ENCODE data around the gene DUSP9. TPM values are rescaled to one million over a fixed set of nuclear protein-coding genes. Genes with fewer than 3 reads are reported as not detected.
"Not testable (repeated sequence)": the region's sequence is repeated elsewhere in the genome, so short reads cannot be mapped to it uniquely, and the experiment has no call there.

DUSP9 gene
- 0.19 and 0.24 TPM in 2 replicates for total RNA-seq

- intact Hi-C loops (cut with micrococcal nuclease), result loop anchor here (2.0 to 5.0 kb wide), 2 partner anchors 16 to 39 kb away; no protein-coding TSS in a partner anchor
- H3K4me1 Mint-ChIP-seq, result peaks cover 6% of the 10 kb centered on the region
- no peaks in the 10 kb centered on the region for H3K9me3 Mint-ChIP-seq
- no peaks in the 10 kb centered on the region for H3K36me3 Mint-ChIP-seq (ENCODE audit: low read depth)
- H3K4me3 Mint-ChIP-seq, result peak within 1 kb of the TSS; percentile 19
- peak; percentile 58 for DNase-seq
- no peak within 1 kb of the TSS for H3K27ac Mint-ChIP-seq
- peaks cover 36% of the 10 kb centered on the region for H3K27me3 Mint-ChIP-seq
Observed at GRCh38 chrX:153646620-153647373, at the start of gene DUSP9. Gene DUSP9 (plus strand): TSS chrX:153647203. CDS start chrX:153647954, 751 bp downstream.

GRCh38 chrX:153598541-153599191, 48.3 kb upstream of the DUSP9 start, which contains the start of gene CCNQ:
Gene CCNQ (minus strand): TSS chrX:153599139. CDS start chrX:153599073, 66 bp downstream.
- DNase-seq, result peak; percentile 76
- intact Hi-C loops (cut with micrococcal nuclease), result loop anchor here (1.0 to 2.0 kb wide), 3 partner anchors 16 to 128 kb away; partner anchors contain the start of genes ABCD1, BCAP31 and HAUS7
- Mint-ChIP-seq H3K36me3 (ENCODE audit: low read depth) (peaks cover 2% of the 10 kb centered on the region), H3K27me3 (no peaks in the 10 kb centered on the region), H3K4me3 (peak within 1 kb of the TSS; percentile 88), H3K27ac (peak within 1 kb of the TSS; percentile 73), H3K4me1 (peaks cover 22% of the 10 kb centered on the region), H3K9me3 (no peaks in the 10 kb centered on the region)

- H3K27ac Mint-ChIP-seq, result peak overlapping the region; percentile 73
- DNase-seq, result peak; percentile 97
- H3K27me3 Mint-ChIP-seq, result no peaks in the 10 kb centered on the region
- intact Hi-C loops (cut with micrococcal nuclease), result loop anchor here (1.0 to 2.0 kb wide), 3 partner anchors 17 to 129 kb away; partner anchors contain the start of genes ABCD1, BCAP31 and HAUS7
- peaks cover 2% of the 10 kb centered on the region for H3K36me3 Mint-ChIP-seq (ENCODE audit: low read depth)
- H3K4me1 Mint-ChIP-seq, result peaks cover 25% of the 10 kb centered on the region
- no peaks in the 10 kb centered on the region for H3K9me3 Mint-ChIP-seq
- peak overlapping the region; percentile 87 for H3K4me3 Mint-ChIP-seq
Observed at GRCh38 chrX:153599192-153600031, 47.6 kb upstream of the DUSP9 start.

GRCh38 chrX:153600032-153600373, 47.0 kb upstream of the DUSP9 start:
- peak; percentile 72 for DNase-seq
- H3K4me1 Mint-ChIP-seq, result peaks cover 28% of the 10 kb centered on the region
- intact Hi-C loops (cut with micrococcal nuclease), result no loop called here

GRCh38 chrX:153600921-153601320, 46.1 kb upstream of the DUSP9 start:
- Mint-ChIP-seq H3K4me1 (peaks cover 28% of the 10 kb centered on the region), H3K27ac (no peak overlapping the region), H3K36me3 (ENCODE audit: low read depth) (peaks cover 2% of the 10 kb centered on the region), H3K9me3 (no peaks in the 10 kb centered on the region), H3K27me3 (no peaks in the 10 kb centered on the region), H3K4me3 (peak overlapping the region; percentile 87)
- intact Hi-C loops (cut with micrococcal nuclease), result no loop called here
- no peak for DNase-seq

More at GRCh38 chrX:153600032-153600373, 47.0 kb upstream of the DUSP9 start:
- peak overlapping the region; percentile 73 for H3K27ac Mint-ChIP-seq
- no peaks in the 10 kb centered on the region for H3K27me3 Mint-ChIP-seq
- no peaks in the 10 kb centered on the region for H3K9me3 Mint-ChIP-seq
- H3K36me3 Mint-ChIP-seq (ENCODE audit: low read depth), result peaks cover 2% of the 10 kb centered on the region
- H3K4me3 Mint-ChIP-seq, result peak overlapping the region; percentile 87

GRCh38 chrX:153601511-153602110, 45.4 kb upstream of the DUSP9 start:
- peaks cover 28% of the 10 kb centered on the region for H3K4me1 Mint-ChIP-seq
- no peak for DNase-seq

GRCh38 chrX:153602601-153603000, 44.4 kb upstream of the DUSP9 start:
- intact Hi-C loops (cut with micrococcal nuclease), result no loop called here
- Mint-ChIP-seq H3K4me1 (peaks cover 22% of the 10 kb centered on the region), H3K27me3 (peaks cover 5% of the 10 kb centered on the region), H3K27ac (no peak overlapping the region), H3K36me3 (ENCODE audit: low read depth) (no peaks in the 10 kb centered on the region), H3K9me3 (no peaks in the 10 kb centered on the region), H3K4me3 (no peak overlapping the region)
- no peak for DNase-seq

More at GRCh38 chrX:153601511-153602110, 45.4 kb upstream of the DUSP9 start:
- Mint-ChIP-seq H3K4me3 (no peak overlapping the region), H3K27me3 (no peaks in the 10 kb centered on the region), H3K36me3 (ENCODE audit: low read depth) (peaks cover 2% of the 10 kb centered on the region), H3K9me3 (no peaks in the 10 kb centered on the region), H3K27ac (no peak overlapping the region)
- intact Hi-C loops (cut with micrococcal nuclease), result no loop called here

- H3K36me3 Mint-ChIP-seq (ENCODE audit: low read depth), result no peaks in the 10 kb centered on the region
- H3K27me3 Mint-ChIP-seq, result peaks cover 5% of the 10 kb centered on the region
- no peak for DNase-seq
- intact Hi-C loops (cut with micrococcal nuclease), result no loop called here
- H3K27ac Mint-ChIP-seq, result no peak overlapping the region
- H3K4me3 Mint-ChIP-seq, result no peak overlapping the region
- H3K4me1 Mint-ChIP-seq, result peaks cover 19% of the 10 kb centered on the region
- no peaks in the 10 kb centered on the region for H3K9me3 Mint-ChIP-seq
Observed at GRCh38 chrX:153603131-153603656, 43.8 kb upstream of the DUSP9 start.

- not testable (repeated sequence) for H3K36me3 Mint-ChIP-seq (ENCODE audit: low read depth); H3K27me3 Mint-ChIP-seq; H3K27ac Mint-ChIP-seq; H3K4me3 Mint-ChIP-seq; DNase-seq; H3K9me3 Mint-ChIP-seq
- peaks cover 21% of the 10 kb centered on the region for H3K4me1 Mint-ChIP-seq
- intact Hi-C loops (cut with micrococcal nuclease), result loop anchor here (5.0 kb wide), 1 partner anchor 42 kb away; the partner anchor contains the start of gene DUSP9
Observed at GRCh38 chrX:153604666-153605380, 42.2 kb upstream of the DUSP9 start.

GRCh38 chrX:153606503-153606902, 40.5 kb upstream of the DUSP9 start:
- Mint-ChIP-seq H3K4me3 (no peak overlapping the region), H3K9me3 (no peaks in the 10 kb centered on the region), H3K27ac (no peak overlapping the region), H3K36me3 (ENCODE audit: low read depth) (no peaks in the 10 kb centered on the region), H3K27me3 (peaks cover 5% of the 10 kb centered on the region), H3K4me1 (peaks cover 12% of the 10 kb centered on the region)
- intact Hi-C loops (cut with micrococcal nuclease), result loop anchor here (5.0 kb wide), 1 partner anchor 41 kb away; the partner anchor contains the start of gene DUSP9
- no peak for DNase-seq

- no peak for DNase-seq
- no peaks in the 10 kb centered on the region for H3K9me3 Mint-ChIP-seq
- H3K4me1 Mint-ChIP-seq, result peaks cover 12% of the 10 kb centered on the region
- H3K36me3 Mint-ChIP-seq (ENCODE audit: low read depth), result no peaks in the 10 kb centered on the region
- peaks cover 7% of the 10 kb centered on the region for H3K27me3 Mint-ChIP-seq
- intact Hi-C loops (cut with micrococcal nuclease), result loop anchor here (5.0 kb wide), 1 partner anchor 39 kb away; the partner anchor contains the start of gene DUSP9
- H3K27ac Mint-ChIP-seq, result no peak overlapping the region
- no peak overlapping the region for H3K4me3 Mint-ChIP-seq
Observed at GRCh38 chrX:153608376-153608775, 38.6 kb upstream of the DUSP9 start.

GRCh38 chrX:153608806-153609205, 38.2 kb upstream of the DUSP9 start:
- H3K27me3 Mint-ChIP-seq, result peaks cover 9% of the 10 kb centered on the region
- H3K27ac Mint-ChIP-seq, result no peak overlapping the region
- peaks cover 10% of the 10 kb centered on the region for H3K4me1 Mint-ChIP-seq
- no peaks in the 10 kb centered on the region for H3K9me3 Mint-ChIP-seq
- H3K36me3 Mint-ChIP-seq (ENCODE audit: low read depth), result no peaks in the 10 kb centered on the region
- intact Hi-C loops (cut with micrococcal nuclease), result loop anchor here (5.0 kb wide), 1 partner anchor 38 kb away; the partner anchor contains the start of gene DUSP9
- DNase-seq, result no peak
- no peak overlapping the region for H3K4me3 Mint-ChIP-seq

Data from activated CD4-positive, alpha-beta T cell treated with anti-CD3 and anti-CD28 coated beads, Interleukin-2, amount 10 ng/mL, durations not matched to agents 24 days and 14 days (primary cell).